ELF-1 (cell line): Measurements from ENCODE around the gene ARHGAP26.
"Not testable (repeated sequence)": the region's sequence is repeated elsewhere in the genome, so short reads cannot be mapped to it uniquely, and the experiment has no call there.

Source experiments
- DNase-seq: peaks from one replicate; pipeline ENCODE4 v3.0.0-alpha.2; 2016; ENCODE audit warnings: low read depth, low spot score

The ARHGAP26 gene

GRCh38 chr5:143083006-143083405 lies 312.8 kb downstream of the ARHGAP26 start:
- DNase-seq, result no peak

GRCh38 chr5:143084407-143084806 lies 314.2 kb downstream of the ARHGAP26 start:
- DNase-seq, result no peak

- DNase-seq, result no peak
Measured at GRCh38 chr5:143085319-143085917, 315.2 kb downstream of the ARHGAP26 start.

GRCh38 chr5:143086546-143086907 lies 316.4 kb downstream of the ARHGAP26 start:
- DNase-seq, result no peak

GRCh38 chr5:143086908-143087637 lies 316.9 kb downstream of the ARHGAP26 start:
- DNase-seq, result peak; percentile 55

- not testable (repeated sequence) for DNase-seq
Measured at GRCh38 chr5:143088702-143089101, 318.5 kb downstream of the ARHGAP26 start.

- DNase-seq, result peak; percentile 24
Measured at GRCh38 chr5:143090044-143090443, 319.9 kb downstream of the ARHGAP26 start.

GRCh38 chr5:143092711-143093451 lies 322.7 kb downstream of the ARHGAP26 start:
- peak; percentile 24 for DNase-seq

GRCh38 chr5:143093452-143094086 lies 323.4 kb downstream of the ARHGAP26 start:
- no peak for DNase-seq

- DNase-seq, result peak; percentile 84
Measured at GRCh38 chr5:143094087-143094521, 323.9 kb downstream of the ARHGAP26 start.

- DNase-seq, result not testable (repeated sequence)
Measured at GRCh38 chr5:143094608-143095007, 324.4 kb downstream of the ARHGAP26 start.

- no peak for DNase-seq
Measured at GRCh38 chr5:143101121-143101520, 330.9 kb downstream of the ARHGAP26 start.

GRCh38 chr5:143101725-143102386 lies 331.7 kb downstream of the ARHGAP26 start:
- DNase-seq, result peak; percentile 17

- DNase-seq, result no peak
Measured at GRCh38 chr5:143102411-143102810, 332.2 kb downstream of the ARHGAP26 start.

GRCh38 chr5:143105216-143105905 lies 335.2 kb downstream of the ARHGAP26 start:
- DNase-seq, result no peak

GRCh38 chr5:143106174-143106573 lies 336.0 kb downstream of the ARHGAP26 start:
- peak; percentile 32 for DNase-seq

GRCh38 chr5:143108498-143109128 lies 338.4 kb downstream of the ARHGAP26 start:
- no peak for DNase-seq

GRCh38 chr5:143110591-143110990 lies 340.4 kb downstream of the ARHGAP26 start:
- no peak for DNase-seq

GRCh38 chr5:143111799-143112198 lies 341.6 kb downstream of the ARHGAP26 start:
- DNase-seq, result no peak

GRCh38 chr5:143113461-143113860 lies 343.3 kb downstream of the ARHGAP26 start:
- DNase-seq, result no peak
